MM.1S (cell line): Measurements from ENCODE around the gene C11orf87.

ENCODE experiments used
- DNase-seq: peaks from one replicate; pipeline ENCODE4 v3.0.0-alpha.2; 2015
- H2AFZ ChIP-seq: fragments of 300-600 bp; sonication (generic); 2 replicates; pipeline ENCODE4 v1.6.0; 2016; ENCODE audit warnings: antibody characterized with exemption, low read length
- H3F3A ChIP-seq: fragments of 300-600 bp; sonication (generic); 2 replicates; pipeline ENCODE4 v1.6.1; 2016; ENCODE audit warnings: mild to moderate bottlenecking, antibody characterized with exemption, low read length, moderate library complexity, mixed read lengths; ENCODE audit not compliant: insufficient read depth
- H3K27ac ChIP-seq: fragments of 300-600 bp; sonication (generic); 2 replicates; pipeline ENCODE4 v1.5.1; 2016; ENCODE audit warnings: mild to moderate bottlenecking, low read length
- H3K27me3 ChIP-seq: fragments of 300-600 bp; sonication (generic); replicated peaks from 2 replicates; pipeline ENCODE4 v1.6.0; 2016; ENCODE audit warnings: low read length; ENCODE audit not compliant: insufficient read depth
- H3K36me3 ChIP-seq: fragments of 300-600 bp; sonication (generic); replicated peaks from 2 replicates; pipeline ENCODE4 v1.6.1; 2016; ENCODE audit warnings: mild to moderate bottlenecking, low read length, mixed read lengths; ENCODE audit not compliant: insufficient read depth
- H3K4me1 ChIP-seq: fragments of 300-600 bp; sonication (generic); 2 replicates; pipeline ENCODE4 v1.6.1; 2016; ENCODE audit warnings: low read length, mixed read lengths
- H3K4me2 ChIP-seq: fragments of 300-600 bp; sonication (generic); 2 replicates; pipeline ENCODE4 v1.6.0; 2016; ENCODE audit warnings: low read depth, low read length
- H3K4me3 ChIP-seq: fragments of 300-600 bp; sonication (generic); 2 replicates; pipeline ENCODE4 v1.5.1; 2016; ENCODE audit warnings: low read length, mixed read lengths
- H3K79me2 ChIP-seq: fragments of 300-600 bp; sonication (generic); 2 replicates; pipeline ENCODE4 v1.6.1; 2016; ENCODE audit warnings: mixed run types, low read length, mixed read lengths
- H3K9ac ChIP-seq: fragments of 300-600 bp; sonication (generic); 2 replicates; pipeline ENCODE4 v1.6.1; 2016; ENCODE audit warnings: low read length, mixed read lengths
- H3K9me2 ChIP-seq: fragments of 300-600 bp; sonication (generic); replicated peaks from 2 replicates; pipeline ENCODE4 v1.6.1; 2016; ENCODE audit warnings: mild to moderate bottlenecking, low read length, mixed read lengths; ENCODE audit not compliant: insufficient read depth
- H3K9me3 ChIP-seq: fragments of 300-600 bp; sonication (generic); replicated peaks from 2 replicates; pipeline ENCODE4 v1.6.1; 2016; ENCODE audit warnings: mild to moderate bottlenecking, low read length, mixed read lengths; ENCODE audit not compliant: insufficient read depth
- H4K20me1 ChIP-seq: fragments of 300-600 bp; sonication (generic); 2 replicates; pipeline ENCODE4 v1.6.1; 2016; ENCODE audit warnings: mild to moderate bottlenecking, low read length, moderate library complexity, mixed read lengths; ENCODE audit not compliant: insufficient read depth
- EZH2 ChIP-seq: fragments of 300-600 bp; sonication (generic); optimal IDR thresholded peaks from 2 replicates; pipeline ENCODE3; 2017; ENCODE audit warnings: low read depth, mild to moderate bottlenecking, antibody characterized with exemption, low read length, mixed read lengths
- EZH2phosphoT487 ChIP-seq: fragments of 300-600 bp; sonication (generic); IDR thresholded peaks from 2 replicates; pipeline ENCODE4 v1.6.1; 2018; ENCODE audit warnings: antibody characterized with exemption, low read length
- TF ChIP-seq, protein P1 (sequence below): fragments of 300-600 bp; sonication (generic); IDR thresholded peaks from 2 replicates; pipeline ENCODE4 v1.5.1; 2016; ENCODE audit warnings: antibody characterized with exemption, low read length, mixed read lengths

C11orf87 gene

GRCh38 chr11:109421981-109422869, at the start of gene C11orf87:
TSS of gene C11orf87 (plus strand) at chr11:109422190. CDS start at chr11:109423634, 1,444 bp downstream.
- TF ChIP-seq, protein P1, sequence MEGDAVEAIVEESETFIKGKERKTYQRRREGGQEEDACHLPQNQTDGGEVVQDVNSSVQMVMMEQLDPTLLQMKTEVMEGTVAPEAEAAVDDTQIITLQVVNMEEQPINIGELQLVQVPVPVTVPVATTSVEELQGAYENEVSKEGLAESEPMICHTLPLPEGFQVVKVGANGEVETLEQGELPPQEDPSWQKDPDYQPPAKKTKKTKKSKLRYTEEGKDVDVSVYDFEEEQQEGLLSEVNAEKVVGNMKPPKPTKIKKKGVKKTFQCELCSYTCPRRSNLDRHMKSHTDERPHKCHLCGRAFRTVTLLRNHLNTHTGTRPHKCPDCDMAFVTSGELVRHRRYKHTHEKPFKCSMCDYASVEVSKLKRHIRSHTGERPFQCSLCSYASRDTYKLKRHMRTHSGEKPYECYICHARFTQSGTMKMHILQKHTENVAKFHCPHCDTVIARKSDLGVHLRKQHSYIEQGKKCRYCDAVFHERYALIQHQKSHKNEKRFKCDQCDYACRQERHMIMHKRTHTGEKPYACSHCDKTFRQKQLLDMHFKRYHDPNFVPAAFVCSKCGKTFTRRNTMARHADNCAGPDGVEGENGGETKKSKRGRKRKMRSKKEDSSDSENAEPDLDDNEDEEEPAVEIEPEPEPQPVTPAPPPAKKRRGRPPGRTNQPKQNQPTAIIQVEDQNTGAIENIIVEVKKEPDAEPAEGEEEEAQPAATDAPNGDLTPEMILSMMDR, result no peak
- TF ChIP-seq EZH2 (no peak), EZH2phosphoT487 (no peak)
- no peak within 1 kb of the TSS for H3K9ac ChIP-seq
- H3K9me3 ChIP-seq, result no peaks in the 10 kb centered on the region
- no peak within 1 kb of the TSS for H3K4me2 ChIP-seq
- no peaks in the 10 kb centered on the region for H3K36me3 ChIP-seq
- H3K4me1 ChIP-seq, result no peaks in the 10 kb centered on the region
- no peak within 1 kb of the TSS for H3K4me3 ChIP-seq
- no peak within 1 kb of the TSS for H2AFZ ChIP-seq
- no peak for DNase-seq
- no peaks in the 10 kb centered on the region for H3F3A ChIP-seq
- H3K27ac ChIP-seq, result no peak within 1 kb of the TSS
- no peaks in the 10 kb centered on the region for H3K27me3 ChIP-seq
- H3K9me2 ChIP-seq, result no peaks in the 10 kb centered on the region
- H4K20me1 ChIP-seq, result no peaks in the 10 kb centered on the region
- H3K79me2 ChIP-seq, result no peaks in the 10 kb centered on the region

DNA sequence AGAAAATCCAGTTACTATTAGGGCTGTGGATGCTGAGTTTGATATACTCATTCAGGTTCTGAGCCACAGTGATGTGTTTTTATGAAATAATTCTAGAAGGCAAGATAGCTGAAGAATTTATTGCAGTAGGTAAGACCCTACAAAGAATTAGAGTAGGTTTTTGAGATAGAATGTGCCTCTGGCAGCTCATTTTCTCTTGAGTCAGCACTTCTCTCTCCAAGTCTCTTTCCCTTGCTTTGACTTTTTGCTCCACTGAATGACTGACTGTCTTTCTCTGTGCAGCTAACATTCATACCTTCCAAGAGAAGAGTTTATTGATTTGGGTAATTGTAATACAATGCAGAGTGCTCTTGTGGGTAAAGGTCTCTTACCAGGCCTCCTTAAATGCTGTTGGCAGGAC, 48.0 kb upstream of the C11orf87 start:
- no peaks in the 10 kb centered on the region for H4K20me1 ChIP-seq
- no peaks in the 10 kb centered on the region for H3K36me3 ChIP-seq
- no peak overlapping the region for H3K4me3 ChIP-seq
- no peak for TF ChIP-seq EZH2phosphoT487
- TF ChIP-seq EZH2, result no peak
- TF ChIP-seq, protein P1, result no peak
- H3K4me1 ChIP-seq, result no peaks in the 10 kb centered on the region
- no peaks in the 10 kb centered on the region for H3K27me3 ChIP-seq
- H3K27ac ChIP-seq, result no peak overlapping the region
- H3F3A ChIP-seq, result no peaks in the 10 kb centered on the region
- H3K9me3 ChIP-seq, result no peaks in the 10 kb centered on the region
- no peaks in the 10 kb centered on the region; the same call in 1 of the 2 replicates for H3K9me2 ChIP-seq
- H2AFZ ChIP-seq, result no peak overlapping the region
- H3K79me2 ChIP-seq, result no peaks in the 10 kb centered on the region
- no peak overlapping the region for H3K9ac ChIP-seq
- DNase-seq, result no peak
- no peak overlapping the region for H3K4me2 ChIP-seq

DNA sequence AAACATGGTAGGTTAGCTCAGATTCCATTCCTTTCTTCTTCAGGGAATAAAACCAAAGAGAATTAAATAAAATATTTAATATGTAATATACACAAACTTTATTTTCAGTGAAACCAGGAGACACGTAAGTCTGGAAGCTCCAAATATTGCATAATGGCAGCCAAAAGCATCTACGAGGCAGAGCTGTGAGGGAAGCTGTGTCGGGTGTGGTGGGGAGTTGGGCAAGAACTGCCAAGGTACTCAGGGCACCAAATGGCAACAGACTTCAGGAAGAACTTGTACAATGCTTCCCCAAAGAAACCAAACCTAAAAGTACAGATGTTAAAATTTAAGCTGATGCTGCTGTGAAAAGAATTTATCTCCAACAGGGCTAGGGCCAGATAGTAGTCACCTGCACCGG, 47.5 kb upstream of the C11orf87 start:
- Histone ChIP-seq H3K4me3 (no peak overlapping the region), H3K79me2 (no peaks in the 10 kb centered on the region), H3K27ac (no peak overlapping the region), H2AFZ (no peak overlapping the region), H3K27me3 (no peaks in the 10 kb centered on the region), H3F3A (no peaks in the 10 kb centered on the region), H3K9ac (no peak overlapping the region), H4K20me1 (no peaks in the 10 kb centered on the region), H3K4me2 (no peak overlapping the region), H3K9me3 (no peaks in the 10 kb centered on the region), H3K4me1 (no peaks in the 10 kb centered on the region), H3K36me3 (no peaks in the 10 kb centered on the region), H3K9me2 (no peaks in the 10 kb centered on the region; the same call in 1 of the 2 replicates)
- DNase-seq, result no peak
- TF ChIP-seq, protein P1, result no peak
- TF ChIP-seq EZH2phosphoT487, result no peak
- no peak for TF ChIP-seq EZH2
